Gastrocnemius medialis (tissue), 4 donors: ENCODE results near the gene ZBTB16.

Experiments
- POLR2A ChIP-seq, 2 donors: fragments of 450-650 bp; IDR thresholded peaks; one replicate each; pipeline ENCODE4 v1.6.1; 2017; ENCODE audit warnings: antibody characterized with exemption in 2 of 2, mild to moderate bottlenecking in 2 of 2, moderate library complexity in 2 of 2
- TF ChIP-seq, protein P1 (sequence below), 5 experiments: fragments of 450-650 bp in 3 of 5; fragments of 200-600 bp in 2 of 5; sonication (generic) in 2 of 5; IDR thresholded peaks in 4 of 5; conservative IDR thresholded peaks in 1 of 5; 1 replicate in 4 of 5; 2 replicates in 1 of 5; pipeline ENCODE4 v1.5.1; 2016 to 2019; ENCODE audit warnings: antibody characterized with exemption in 5 of 5, mild to moderate bottlenecking in 3 of 5, moderate library complexity in 3 of 5

DNA sequence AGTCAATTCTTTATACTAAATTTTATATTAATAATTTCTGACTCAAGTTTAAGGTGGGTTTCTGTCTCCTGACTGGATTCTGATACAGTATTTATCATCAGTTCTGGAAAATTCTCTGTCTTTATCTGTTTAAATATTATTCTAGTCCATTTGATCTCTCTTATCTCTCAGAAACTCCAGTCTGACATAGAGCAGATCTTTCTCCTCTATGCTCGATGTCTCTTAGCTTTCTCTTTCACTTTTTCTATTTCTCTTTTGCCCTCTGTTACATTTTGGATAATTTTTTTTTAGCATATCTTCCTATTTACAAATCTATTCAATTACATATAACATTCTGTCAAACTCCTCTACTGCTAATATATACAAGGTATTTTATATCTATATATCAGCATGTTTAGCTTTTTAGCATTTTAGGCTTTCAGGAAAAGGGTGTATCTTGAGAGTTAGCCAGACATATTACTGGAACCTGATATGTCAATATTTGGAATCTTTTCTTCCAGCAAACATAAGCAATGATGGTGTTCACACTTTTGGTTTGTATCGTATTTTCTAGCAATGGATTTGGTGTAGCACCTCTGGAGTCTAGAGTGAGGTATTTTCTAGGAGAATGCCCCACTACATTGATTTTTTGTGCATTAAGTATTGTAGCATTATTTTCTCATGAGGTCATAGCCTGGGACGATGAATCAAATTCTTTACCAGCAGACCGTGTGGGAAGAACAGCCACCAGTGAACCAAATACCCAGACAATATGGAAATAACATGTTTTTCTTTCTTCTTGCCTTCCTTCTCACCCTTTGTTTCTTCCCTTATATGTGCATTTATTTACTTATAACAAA lies 232.6 kb downstream of the ZBTB16 start:
- TF ChIP-seq, protein P1, sequence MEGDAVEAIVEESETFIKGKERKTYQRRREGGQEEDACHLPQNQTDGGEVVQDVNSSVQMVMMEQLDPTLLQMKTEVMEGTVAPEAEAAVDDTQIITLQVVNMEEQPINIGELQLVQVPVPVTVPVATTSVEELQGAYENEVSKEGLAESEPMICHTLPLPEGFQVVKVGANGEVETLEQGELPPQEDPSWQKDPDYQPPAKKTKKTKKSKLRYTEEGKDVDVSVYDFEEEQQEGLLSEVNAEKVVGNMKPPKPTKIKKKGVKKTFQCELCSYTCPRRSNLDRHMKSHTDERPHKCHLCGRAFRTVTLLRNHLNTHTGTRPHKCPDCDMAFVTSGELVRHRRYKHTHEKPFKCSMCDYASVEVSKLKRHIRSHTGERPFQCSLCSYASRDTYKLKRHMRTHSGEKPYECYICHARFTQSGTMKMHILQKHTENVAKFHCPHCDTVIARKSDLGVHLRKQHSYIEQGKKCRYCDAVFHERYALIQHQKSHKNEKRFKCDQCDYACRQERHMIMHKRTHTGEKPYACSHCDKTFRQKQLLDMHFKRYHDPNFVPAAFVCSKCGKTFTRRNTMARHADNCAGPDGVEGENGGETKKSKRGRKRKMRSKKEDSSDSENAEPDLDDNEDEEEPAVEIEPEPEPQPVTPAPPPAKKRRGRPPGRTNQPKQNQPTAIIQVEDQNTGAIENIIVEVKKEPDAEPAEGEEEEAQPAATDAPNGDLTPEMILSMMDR (IDR thresholded peaks at IDR 0.05 in 4 of 5, conservative IDR thresholded peaks at IDR 0.05 in 1 of 5): no peak
- TF ChIP-seq POLR2A (IDR thresholded peaks at IDR 0.05): no peak
